ENCODE data around the gene NUPR2.
A peak's percentile ranks its signal among the peaks of the same experiment; 100 is the strongest.
"Not testable (repeated sequence)": the region's sequence is repeated elsewhere in the genome, so short reads cannot be mapped to it uniquely, and the experiment has no call there.

Gene NUPR2, protein sequence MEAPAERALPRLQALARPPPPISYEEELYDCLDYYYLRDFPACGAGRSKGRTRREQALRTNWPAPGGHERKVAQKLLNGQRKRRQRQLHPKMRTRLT
- 0 reads per million in 2 donors for total RNA-seq

DNA sequence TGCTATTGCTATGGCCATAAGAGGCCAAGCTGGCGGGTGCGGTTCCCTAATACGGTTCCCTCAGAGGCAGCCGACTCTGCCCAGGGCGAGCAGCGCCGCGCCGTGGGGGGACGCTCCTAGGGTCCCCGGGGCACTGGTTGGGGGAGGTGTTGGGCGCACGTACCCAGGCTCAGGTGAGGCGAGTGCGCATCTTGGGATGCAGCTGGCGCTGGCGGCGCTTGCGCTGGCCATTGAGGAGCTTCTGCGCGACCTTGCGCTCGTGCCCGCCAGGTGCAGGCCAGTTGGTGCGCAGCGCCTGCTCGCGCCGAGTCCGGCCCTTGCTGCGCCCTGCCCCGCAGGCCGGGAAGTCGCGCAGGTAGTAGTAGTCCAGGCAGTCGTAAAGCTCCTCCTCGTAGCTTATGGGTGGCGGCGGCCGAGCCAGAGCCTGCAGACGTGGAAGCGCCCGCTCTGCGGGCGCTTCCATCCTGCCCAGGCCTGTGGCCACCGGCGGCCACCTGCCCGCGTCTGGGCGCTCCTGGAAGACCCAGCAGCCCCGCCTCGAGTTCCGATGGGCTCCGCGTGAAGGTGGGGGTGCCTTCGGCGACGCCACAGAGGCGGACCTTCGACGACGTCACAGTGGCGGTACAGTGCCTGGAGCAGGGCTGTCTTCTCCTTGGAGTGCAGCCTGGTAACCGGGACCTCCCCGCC is at the start of gene NUPR2:
TSS of gene NUPR2 (minus strand) at position 566 of the 687 bp plus-strand sequence. CDS start at position 463, 103 bp downstream.
- DNase-seq = no peak

DNA sequence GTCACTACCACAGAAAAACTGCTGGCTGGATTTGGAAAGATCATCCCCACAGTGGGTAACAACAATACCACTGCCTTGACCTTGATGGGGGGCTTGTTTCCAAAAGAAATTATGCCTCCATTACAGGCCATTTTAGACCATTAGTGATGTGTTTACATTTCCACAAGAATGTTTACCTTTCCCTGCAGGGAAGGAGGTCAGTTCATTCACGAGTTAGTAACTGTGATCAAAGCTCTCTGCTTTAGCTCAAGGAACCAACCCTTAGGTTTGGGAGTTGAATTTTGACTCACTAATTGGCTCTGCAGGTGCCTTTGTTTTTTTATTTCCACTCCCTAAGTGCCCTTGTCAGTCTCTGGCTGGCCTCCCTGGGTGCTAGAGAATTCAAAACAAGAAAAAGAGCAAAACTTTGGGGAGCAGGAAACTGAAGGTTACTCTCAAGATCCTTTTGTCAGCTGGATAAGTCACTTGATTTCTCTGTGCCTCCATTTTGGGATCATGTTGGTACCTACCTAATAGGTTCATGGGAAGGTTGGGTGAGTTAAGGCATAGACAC is 41.1 kb upstream of the NUPR2 start:
- no peak for DNase-seq

- DNase-seq = not testable (repeated sequence)
Measured at GRCh38 chr7:56131062-56131461, 14.8 kb upstream of the NUPR2 start.

- no peak for DNase-seq
Measured at GRCh38 chr7:56127241-56127975, 11.2 kb upstream of the NUPR2 start.

- DNase-seq = no peak
Measured at GRCh38 chr7:56125831-56126230, 9.6 kb upstream of the NUPR2 start.

DNA sequence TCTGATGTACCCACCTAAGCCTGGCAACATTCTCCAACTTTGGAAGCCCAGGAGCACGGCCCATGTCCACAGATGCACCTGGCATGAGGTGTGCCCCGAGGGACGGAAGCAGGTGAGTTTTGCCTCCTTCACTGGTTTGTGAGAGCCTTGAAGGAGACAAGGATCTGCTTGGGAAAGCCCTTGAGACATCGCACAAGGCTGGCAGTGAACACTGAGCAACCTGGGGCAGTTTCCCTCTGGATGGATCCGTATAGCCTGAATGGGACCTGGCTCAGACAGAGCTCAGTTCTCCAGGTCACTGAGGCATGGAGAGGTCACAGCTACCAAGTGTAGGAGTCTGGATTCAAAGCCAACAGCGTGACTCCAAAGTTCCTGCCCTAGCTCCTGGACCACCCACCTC is 8.8 kb upstream of the NUPR2 start:
- DNase-seq = no peak

DNA sequence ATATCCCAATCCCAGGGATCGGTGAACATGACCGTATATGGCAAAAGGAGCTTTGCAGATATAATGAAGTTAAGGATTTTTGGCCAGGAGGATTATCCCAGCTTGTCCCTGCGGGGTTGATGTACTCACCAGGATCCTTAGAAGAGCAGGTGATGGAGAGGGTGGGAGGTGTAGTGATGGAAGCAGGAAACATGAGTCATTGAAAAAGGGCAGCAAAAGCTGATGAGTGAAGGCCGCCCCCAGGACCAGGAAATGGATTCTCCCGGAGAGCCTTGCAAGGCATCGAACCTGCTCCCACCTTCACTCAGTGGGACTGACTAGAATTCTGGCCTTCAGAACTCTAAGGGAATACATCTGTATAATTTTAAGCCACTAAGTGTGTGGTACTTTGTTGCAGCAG is 5.2 kb upstream of the NUPR2 start:
- no peak for DNase-seq

GRCh38 chr7:56112244-56112643 is 4.0 kb downstream of the NUPR2 start:
- DNase-seq = not testable (repeated sequence)

GRCh38 chr7:56110611-56111010 is 5.6 kb downstream of the NUPR2 start:
- DNase-seq = no peak

- DNase-seq = no peak
Measured at GRCh38 chr7:56107954-56108258, 8.3 kb downstream of the NUPR2 start.

- DNase-seq = peak; percentile 85
Measured at GRCh38 chr7:56106108-56107073, 9.8 kb downstream of the NUPR2 start, which contains the start of gene CHCHD2. CHCHD2 (minus strand) TSS chr7:56106476; CDS start chr7:56106413, 63 bp downstream.

- no peak for DNase-seq
Measured at GRCh38 chr7:56105508-56105907, 10.7 kb downstream of the NUPR2 start.

DNA sequence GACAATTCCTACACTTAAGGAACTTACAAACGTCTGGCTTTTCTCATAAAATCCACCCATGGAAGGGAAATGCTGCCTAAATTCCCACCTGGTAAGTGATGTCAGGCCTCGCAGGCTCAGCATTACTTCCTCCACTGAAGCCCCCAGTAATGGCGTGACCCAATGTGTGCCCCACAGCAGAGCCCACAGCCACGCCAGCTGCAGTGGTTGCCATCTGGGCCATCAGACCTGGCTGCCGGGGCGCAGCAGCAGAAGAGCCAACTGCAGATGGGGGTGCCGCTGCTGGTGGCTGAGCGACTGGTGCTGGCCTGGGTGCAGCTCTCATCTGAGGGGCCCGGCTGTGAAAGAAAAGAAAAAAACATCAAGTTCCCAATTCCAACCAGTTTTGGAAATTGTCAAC is 12.1 kb downstream of the NUPR2 start:
- not testable (repeated sequence) for DNase-seq

- DNase-seq = no peak
Measured at GRCh38 chr7:56099653-56100052, 16.6 kb downstream of the NUPR2 start.

DNA sequence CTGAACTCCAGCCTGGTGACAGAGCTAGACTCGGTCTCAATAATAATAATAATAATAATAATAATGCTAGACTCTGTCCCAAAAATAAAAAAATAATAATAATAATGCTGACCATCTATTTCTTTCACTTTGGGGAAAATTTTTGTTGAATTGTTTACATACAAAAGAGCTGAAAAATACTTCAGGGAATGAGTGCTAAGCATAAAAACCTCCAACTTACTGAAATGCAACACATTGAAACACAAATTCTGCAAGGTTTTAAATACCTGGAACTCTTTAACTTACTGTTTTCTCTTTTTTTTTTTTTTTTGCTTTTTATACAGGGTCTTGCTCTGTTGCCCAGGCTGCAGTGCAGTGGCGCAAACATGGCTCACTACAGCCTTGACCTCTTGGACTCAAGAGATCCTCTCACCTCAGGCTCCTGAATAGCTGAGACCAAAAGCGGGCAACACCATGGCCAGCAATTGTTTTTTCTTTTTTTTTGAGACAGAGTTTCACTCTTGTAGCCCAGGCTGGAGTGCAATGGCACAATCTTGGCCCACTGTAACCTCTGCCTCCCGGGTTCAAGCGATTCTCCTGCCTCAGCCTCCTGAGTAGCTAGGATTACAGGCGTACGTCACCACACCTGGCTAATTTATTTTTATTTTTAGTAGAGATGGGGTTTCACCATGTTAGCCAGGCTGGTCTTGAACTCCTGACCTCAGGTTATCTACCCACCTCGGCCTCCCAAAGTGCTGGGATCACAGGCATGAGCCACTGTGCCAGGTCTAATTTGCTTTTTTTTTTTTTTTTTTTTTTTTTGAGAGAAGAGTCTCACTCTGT is 17.8 kb downstream of the NUPR2 start:
- DNase-seq = not testable (repeated sequence)

DNA sequence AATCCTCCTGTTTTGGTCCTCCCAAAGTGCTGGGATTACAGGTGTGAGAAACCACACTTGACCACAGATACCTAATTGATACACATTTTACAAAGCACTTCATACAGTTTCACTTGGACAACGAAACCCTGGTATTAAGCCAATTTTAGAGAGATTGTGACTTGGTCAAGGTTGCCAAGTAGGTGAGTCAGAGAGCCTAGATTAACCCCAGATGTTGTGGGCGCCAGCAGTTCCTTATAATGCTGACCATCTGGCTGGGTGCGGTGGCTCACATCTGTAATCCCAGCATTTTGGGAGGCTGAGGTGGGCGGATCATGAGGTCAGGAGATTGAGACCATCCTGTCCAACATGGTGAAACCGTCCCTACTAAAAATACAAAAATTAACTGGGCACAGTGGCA is 18.5 kb downstream of the NUPR2 start:
- no peak for DNase-seq

DNA sequence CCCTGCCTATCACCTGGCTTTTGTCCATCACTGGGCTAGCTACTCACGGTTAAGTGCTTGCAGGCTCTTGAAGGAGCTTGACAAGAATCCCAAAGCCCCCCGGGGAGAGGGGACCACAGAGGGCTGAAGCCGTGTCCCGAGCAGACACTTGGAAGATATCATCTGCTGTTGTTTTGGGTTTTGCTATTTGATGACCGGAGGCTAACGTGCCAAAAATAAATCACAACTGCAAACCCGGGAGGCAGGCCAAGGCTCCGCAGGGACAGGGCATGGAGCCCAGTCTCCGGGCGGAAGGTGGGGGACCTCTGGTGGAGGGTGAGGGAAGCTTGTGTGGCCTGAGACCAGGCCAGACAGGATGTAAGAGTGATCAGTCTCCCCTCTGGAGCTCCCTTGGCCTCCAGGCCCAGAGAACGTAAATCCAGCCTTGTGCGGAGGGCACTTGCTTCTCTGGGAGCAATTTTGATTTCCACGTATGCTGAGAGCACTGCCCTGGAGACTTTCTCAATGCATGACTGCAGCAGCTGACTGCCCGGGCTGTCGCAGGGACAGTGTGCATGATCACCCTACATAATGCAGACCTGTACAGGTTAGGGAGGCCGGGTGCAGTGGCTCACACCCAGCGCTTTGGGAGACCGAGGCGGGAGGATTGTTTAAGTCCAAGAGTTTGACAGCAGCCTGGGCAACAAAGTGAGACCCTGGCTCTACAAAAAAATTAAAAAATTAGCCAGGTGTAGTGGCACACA is 23.3 kb downstream of the NUPR2 start, which contains the start of gene PHKG1:
TSS of gene PHKG1 (minus strand) at position 164 of the 743 bp plus-strand sequence. CDS start 4,011 bp downstream, outside the sequence.
- DNase-seq = no peak

DNA sequence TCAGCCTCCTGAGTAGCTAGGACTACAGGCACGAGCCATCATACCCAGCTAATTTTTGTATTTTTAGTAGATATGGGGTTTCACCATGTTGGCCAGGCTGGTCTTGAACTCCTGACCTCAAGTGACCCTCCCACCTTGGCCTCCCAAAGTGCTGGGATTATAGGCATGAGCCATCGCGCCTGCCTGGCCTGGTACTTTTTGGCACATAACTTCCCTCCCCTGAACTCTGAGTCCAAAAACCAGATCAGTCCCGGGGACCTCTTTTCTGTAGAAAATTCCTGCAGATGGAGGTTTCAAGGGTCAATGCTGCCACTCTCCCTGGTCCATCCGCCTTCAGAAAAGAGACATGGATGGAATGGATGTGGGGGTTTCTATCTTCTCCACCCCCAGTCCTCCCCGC is 23.8 kb downstream of the NUPR2 start:
- DNase-seq = not testable (repeated sequence)

DNA sequence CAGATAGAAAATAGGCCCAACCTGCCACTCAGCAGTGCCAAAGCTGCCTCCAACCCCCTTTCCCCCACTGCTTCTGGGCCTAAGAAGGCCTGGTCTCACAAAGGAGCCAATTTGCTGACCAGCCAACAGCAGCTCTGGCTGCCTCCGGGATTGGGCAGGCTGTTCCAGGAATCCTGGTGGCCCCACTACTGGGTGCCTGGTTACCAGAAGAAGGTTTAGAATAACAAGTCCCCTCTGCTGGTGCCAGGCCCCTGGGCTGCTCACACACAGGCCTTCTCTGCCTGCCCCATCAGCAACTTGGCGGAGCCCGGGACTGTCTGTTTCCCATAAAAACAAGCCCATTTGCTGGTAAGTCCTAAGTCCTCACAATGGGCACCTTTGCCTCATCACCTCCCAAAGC is 24.6 kb downstream of the NUPR2 start:
- DNase-seq = no peak

DNA sequence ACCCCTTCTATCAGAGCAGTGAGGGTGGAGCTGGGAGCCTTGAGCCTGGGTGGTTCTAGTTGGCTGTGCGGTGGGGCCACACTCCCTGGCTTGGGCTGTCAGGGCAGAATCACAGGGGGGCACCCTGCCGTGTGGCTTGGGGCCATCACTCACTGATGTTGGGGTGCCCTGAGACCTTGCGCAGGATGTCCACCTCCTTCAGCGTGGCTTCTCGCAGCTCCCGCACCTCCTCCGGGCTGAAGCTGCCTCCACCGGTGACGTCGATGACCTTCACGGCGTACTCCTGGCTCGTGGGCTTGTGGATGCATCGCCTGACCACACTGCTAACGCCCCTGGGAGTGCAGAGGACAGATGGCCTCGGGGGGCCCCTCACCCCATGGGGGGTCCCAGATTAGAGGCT is 28.8 kb downstream of the NUPR2 start:
- no peak for DNase-seq

GRCh38 chr7:56086761-56087160 is 29.5 kb downstream of the NUPR2 start:
- no peak for DNase-seq

All from T-helper 9 cell (primary cell).